Muscle layer of colon (tissue), 2 donors: ENCODE results near the gene TIMELESS.

ENCODE experiments used
- H3K27ac ChIP-seq: one replicate; pipeline ENCODE4 v1.7.0; 2013; ENCODE audit warnings: low read depth, mild to moderate bottlenecking, low read length, moderate library complexity
- H3K27me3 ChIP-seq, 2 donors: one replicate each; pipeline ENCODE4 v1.7.0; 2013; ENCODE audit warnings: low read length in 2 of 2, mild to moderate bottlenecking in 2 of 2; ENCODE audit not compliant: insufficient read depth in 2 of 2, control insufficient read depth in 1 of 2
- H3K36me3 ChIP-seq: one replicate; pipeline ENCODE4 v1.7.0; 2013; ENCODE audit warnings: mild to moderate bottlenecking, low read length; ENCODE audit not compliant: insufficient read depth
- H3K4me1 ChIP-seq: one replicate; pipeline ENCODE4 v1.7.0; 2013; ENCODE audit warnings: mild to moderate bottlenecking, low read length; ENCODE audit not compliant: insufficient read depth
- H3K4me3 ChIP-seq, 2 donors: one replicate each; pipeline ENCODE4 v1.7.0; 2013; ENCODE audit warnings: low read length in 2 of 2, low read depth in 1 of 2, mild to moderate bottlenecking in 1 of 2, moderate library complexity in 1 of 2
- H3K9ac ChIP-seq: one replicate; pipeline ENCODE4 v1.7.0; 2013; ENCODE audit warnings: low read length
- H3K9me3 ChIP-seq: one replicate; pipeline ENCODE4 v1.7.0; 2013; ENCODE audit warnings: mild to moderate bottlenecking, low read length
- donor health status: abdominal sarcoma.
- donor health status: Adenocarcinoma of cecum.

The TIMELESS gene

GRCh38 chr12:56392331-56392730 lies 56.9 kb downstream of the TIMELESS start:
- Histone ChIP-seq H3K4me3 (no peak overlapping the region), H3K4me1 (no peaks in the 10 kb centered on the region), H3K36me3 (no peaks in the 10 kb centered on the region), H3K9ac (no peak overlapping the region), H3K27ac (no peak overlapping the region), H3K9me3 (no peaks in the 10 kb centered on the region), H3K27me3 (no peaks in the 10 kb centered on the region)

GRCh38 chr12:56391721-56392120 lies 57.5 kb downstream of the TIMELESS start:
- no peaks in the 10 kb centered on the region for H3K9me3 ChIP-seq
- no peaks in the 10 kb centered on the region for H3K27me3 ChIP-seq
- no peak overlapping the region for H3K9ac ChIP-seq
- H3K36me3 ChIP-seq: no peaks in the 10 kb centered on the region
- no peak overlapping the region for H3K4me3 ChIP-seq
- no peak overlapping the region for H3K27ac ChIP-seq
- H3K4me1 ChIP-seq: no peaks in the 10 kb centered on the region

GRCh38 chr12:56389412-56389811 lies 59.8 kb downstream of the TIMELESS start:
- H3K9me3 ChIP-seq: no peaks in the 10 kb centered on the region
- H3K4me1 ChIP-seq: no peaks in the 10 kb centered on the region
- no peaks in the 10 kb centered on the region for H3K27me3 ChIP-seq
- no peak overlapping the region for H3K4me3 ChIP-seq
- H3K27ac ChIP-seq: no peak overlapping the region
- no peaks in the 10 kb centered on the region for H3K36me3 ChIP-seq
- no peak overlapping the region for H3K9ac ChIP-seq

GRCh38 chr12:56387152-56387736 lies 62.0 kb downstream of the TIMELESS start:
- H3K36me3 ChIP-seq: no peaks in the 10 kb centered on the region

GRCh38 chr12:56385873-56386272 lies 63.4 kb downstream of the TIMELESS start:
- Histone ChIP-seq H3K4me3 (no peak overlapping the region), H3K27ac (no peak overlapping the region), H3K4me1 (no peaks in the 10 kb centered on the region), H3K27me3 (no peaks in the 10 kb centered on the region), H3K9ac (no peak overlapping the region), H3K9me3 (no peaks in the 10 kb centered on the region), H3K36me3 (no peaks in the 10 kb centered on the region)

More at GRCh38 chr12:56387152-56387736, 62.0 kb downstream of the TIMELESS start:
- no peak overlapping the region for H3K4me3 ChIP-seq
- no peak overlapping the region for H3K9ac ChIP-seq
- no peaks in the 10 kb centered on the region for H3K27me3 ChIP-seq
- H3K4me1 ChIP-seq: no peaks in the 10 kb centered on the region
- H3K27ac ChIP-seq: no peak overlapping the region
- no peaks in the 10 kb centered on the region for H3K9me3 ChIP-seq

GRCh38 chr12:56382611-56383010 lies 66.6 kb downstream of the TIMELESS start:
- no peak overlapping the region for H3K27ac ChIP-seq
- H3K36me3 ChIP-seq: no peaks in the 10 kb centered on the region
- no peak overlapping the region for H3K9ac ChIP-seq
- H3K9me3 ChIP-seq: no peaks in the 10 kb centered on the region
- no peaks in the 10 kb centered on the region for H3K27me3 ChIP-seq
- H3K4me1 ChIP-seq: no peaks in the 10 kb centered on the region
- H3K4me3 ChIP-seq: no peak overlapping the region

GRCh38 chr12:56377989-56378316 lies 71.3 kb downstream of the TIMELESS start:
- Histone ChIP-seq H3K27ac (no peak overlapping the region), H3K27me3 (no peaks in the 10 kb centered on the region), H3K4me3 (no peak overlapping the region), H3K9me3 (no peaks in the 10 kb centered on the region), H3K36me3 (no peaks in the 10 kb centered on the region), H3K9ac (no peak overlapping the region), H3K4me1 (no peaks in the 10 kb centered on the region)

GRCh38 chr12:56377310-56377988 lies 71.8 kb downstream of the TIMELESS start:
- Histone ChIP-seq H3K4me1 (no peaks in the 10 kb centered on the region), H3K9me3 (no peaks in the 10 kb centered on the region), H3K27ac (no peak overlapping the region), H3K27me3 (no peaks in the 10 kb centered on the region), H3K36me3 (no peaks in the 10 kb centered on the region), H3K4me3 (no peak overlapping the region), H3K9ac (no peak overlapping the region)

- H3K36me3 ChIP-seq: no peaks in the 10 kb centered on the region
- no peaks in the 10 kb centered on the region for H3K9me3 ChIP-seq
- H3K4me1 ChIP-seq: no peaks in the 10 kb centered on the region
- no peak overlapping the region for H3K9ac ChIP-seq
- no peak overlapping the region for H3K27ac ChIP-seq
- H3K4me3 ChIP-seq: no peak overlapping the region
- no peaks in the 10 kb centered on the region for H3K27me3 ChIP-seq
Measured at GRCh38 chr12:56375598-56376434, 73.4 kb downstream of the TIMELESS start.

GRCh38 chr12:56374726-56375597 lies 74.3 kb downstream of the TIMELESS start:
- Histone ChIP-seq H3K4me1 (no peaks in the 10 kb centered on the region), H3K36me3 (no peaks in the 10 kb centered on the region), H3K27ac (no peak overlapping the region), H3K9ac (no peak overlapping the region), H3K27me3 (no peaks in the 10 kb centered on the region), H3K9me3 (no peaks in the 10 kb centered on the region), H3K4me3 (no peak overlapping the region)

- Histone ChIP-seq H3K4me1 (no peaks in the 10 kb centered on the region), H3K9ac (no peak overlapping the region), H3K4me3 (no peak overlapping the region), H3K27me3 (no peaks in the 10 kb centered on the region), H3K36me3 (no peaks in the 10 kb centered on the region), H3K9me3 (no peaks in the 10 kb centered on the region), H3K27ac (no peak overlapping the region)
Measured at GRCh38 chr12:56373515-56373914, 75.7 kb downstream of the TIMELESS start.
